Measurements from ENCODE around the gene INTS15.

Gene INTS15

GRCh38 chr7:6630007-6630849 lies 40.4 kb downstream of the INTS15 start:
- no peak overlapping the region for H3K27ac ChIP-seq (replicated peaks)
- no peak for DNase-seq (ENCODE audit: low read depth in 1 of 2, low spot score in 1 of 2)
- no peak for TF ChIP-seq GABPA (IDR thresholded peaks at IDR 0.05; ENCODE audit: low read depth)
- no peak for TF ChIP-seq CTCF (IDR thresholded peaks at IDR 0.05; ENCODE audit: insufficient read depth, low read length)
- TF ChIP-seq REST (IDR thresholded peaks at IDR 0.05; ENCODE audit: insufficient replicate concordance, low read depth): no peak
- no peak for TF ChIP-seq SPI1 (IDR thresholded peaks at IDR 0.05; ENCODE audit: borderline replicate concordance, low read depth)
- no peak for TF ChIP-seq POLR2AphosphoS5 (IDR thresholded peaks at IDR 0.05; ENCODE audit: low read depth)
- no peak overlapping the region for H3K4me3 ChIP-seq (replicated peaks; ENCODE audit: insufficient read depth, low read length)
- no peaks in the 10 kb centered on the region for H3K27me3 ChIP-seq (ENCODE audit: insufficient read depth, poor library complexity, severe bottlenecking)

GRCh38 chr7:6631605-6632004 lies 41.8 kb downstream of the INTS15 start:
- Histone ChIP-seq H3K27ac (replicated peaks) (no peak overlapping the region), H3K4me3 (replicated peaks; ENCODE audit: insufficient read depth, low read length) (no peak overlapping the region), H3K27me3 (ENCODE audit: insufficient read depth, poor library complexity, severe bottlenecking) (no peaks in the 10 kb centered on the region)
- no peak for DNase-seq (ENCODE audit: low read depth in 1 of 2, low spot score in 1 of 2)
- TF ChIP-seq SPI1 (IDR thresholded peaks at IDR 0.05; ENCODE audit: borderline replicate concordance, low read depth) (no peak), GABPA (IDR thresholded peaks at IDR 0.05; ENCODE audit: low read depth) (no peak), POLR2AphosphoS5 (IDR thresholded peaks at IDR 0.05; ENCODE audit: low read depth) (no peak), REST (IDR thresholded peaks at IDR 0.05; ENCODE audit: insufficient replicate concordance, low read depth) (no peak), CTCF (IDR thresholded peaks at IDR 0.05; ENCODE audit: insufficient read depth, low read length) (no peak)

- no peak for DNase-seq (ENCODE audit: low read depth in 1 of 2, low spot score in 1 of 2)
- no peaks in the 10 kb centered on the region for H3K27me3 ChIP-seq (ENCODE audit: insufficient read depth, poor library complexity, severe bottlenecking)
- H3K4me3 ChIP-seq (replicated peaks; ENCODE audit: insufficient read depth, low read length): no peak overlapping the region
- no peak overlapping the region for H3K27ac ChIP-seq (replicated peaks)
- TF ChIP-seq CTCF (IDR thresholded peaks at IDR 0.05; ENCODE audit: insufficient read depth, low read length) (no peak), POLR2AphosphoS5 (IDR thresholded peaks at IDR 0.05; ENCODE audit: low read depth) (no peak), SPI1 (IDR thresholded peaks at IDR 0.05; ENCODE audit: borderline replicate concordance, low read depth) (no peak), REST (IDR thresholded peaks at IDR 0.05; ENCODE audit: insufficient replicate concordance, low read depth) (no peak), GABPA (IDR thresholded peaks at IDR 0.05; ENCODE audit: low read depth) (no peak)
Observed at GRCh38 chr7:6634021-6634420, 44.2 kb downstream of the INTS15 start.

All from HL-60 (cell line).